H1 (cell line): Measurements from ENCODE around the gene NFAT5. TPM values are rescaled to one million over a fixed set of nuclear protein-coding genes. Genes with fewer than 3 reads are reported as not detected.

ENCODE experiments used
- CTCF ChIA-PET: fragments of 300-600 bp; sonication (Branson Sonifier 250); formaldehyde crosslinking; loops from one replicate; lab custom pipeline; 2021; ENCODE audit not compliant: partially characterized antibody; lab: Charles Lee
- POLR2A ChIA-PET: fragments of 300-600 bp; sonication (Branson Sonifier 250); formaldehyde crosslinking; loops from one replicate; lab custom pipeline; 2021; ENCODE audit warnings: inconsistent platforms; ENCODE audit not compliant: partially characterized antibody; lab: Charles Lee
- DNase-seq, 2 experiments: peaks; one replicate each; pipeline versions ENCODE4 v3.0.0 to v3.0.0-alpha.2; 2010 to 2022; ENCODE audit warnings: low spot score in 2 of 2, low read depth in 1 of 2, mixed read lengths in 1 of 2
- FAIRE-seq: peaks from 2 replicates; lab custom pipeline; 2011; peaks lifted over from hg19 to GRCh38; lab: Jason Lieb, UNC
- H2AFZ ChIP-seq: 2 replicates; pipeline ENCODE4 v1.8.1; 2012; ENCODE audit warnings: low read length, inconsistent platforms
- H2AK5ac ChIP-seq: 2 replicates; pipeline ENCODE4 v1.6.1; 2013; ENCODE audit warnings: low read depth, low read length
- H2BK120ac ChIP-seq: replicated peaks from 2 replicates; pipeline ENCODE3; 2013; ENCODE audit warnings: low read depth, low read length, inconsistent platforms
- H2BK12ac ChIP-seq: 2 replicates; pipeline ENCODE4 v1.6.1; 2013; ENCODE audit warnings: low read depth, low read length
- H2BK15ac ChIP-seq: 2 replicates; pipeline ENCODE4 v1.6.1; 2013; ENCODE audit warnings: low read length
- H2BK20ac ChIP-seq: 2 replicates; pipeline ENCODE4 v1.6.1; 2013; ENCODE audit warnings: low read length
- H2BK5ac ChIP-seq: 2 replicates; pipeline ENCODE4 v1.6.1; 2013; ENCODE audit warnings: low read depth, low read length
- H3K14ac ChIP-seq: 2 replicates; pipeline ENCODE4 v1.6.1; 2013; ENCODE audit warnings: inconsistent platforms; ENCODE audit not compliant: insufficient read length
- H3K18ac ChIP-seq: 2 replicates; pipeline ENCODE4 v1.6.1; 2013; ENCODE audit warnings: low read length; ENCODE audit errors: extremely low read depth
- H3K23ac ChIP-seq: 2 replicates; pipeline ENCODE4 v1.6.1; 2013; ENCODE audit warnings: inconsistent platforms; ENCODE audit not compliant: insufficient read length
- H3K23me2 ChIP-seq: 2 replicates; pipeline ENCODE4 v1.6.1; 2013; ENCODE audit warnings: low read depth, low read length
- H3K27ac ChIP-seq: 2 replicates; pipeline ENCODE4 v1.6.1; 2011; ENCODE audit warnings: low read depth, low read length, inconsistent platforms
- H3K27me3 ChIP-seq, 4 experiments: replicated peaks in 1 of 4; 1 replicate in 1 of 4; 2 replicates in 3 of 4; pipeline versions ENCODE4 v1.6.1 to v1.8.1; 2011 to 2013; ENCODE audit warnings: low read length in 3 of 4, mild to moderate bottlenecking in 3 of 4, inconsistent platforms in 2 of 4, mixed read lengths in 2 of 4, moderate library complexity in 1 of 4; ENCODE audit not compliant: control insufficient read depth in 3 of 4, insufficient read depth in 3 of 4; ENCODE audit errors: extremely low read depth in 1 of 4
- H3K36me3 ChIP-seq, 4 experiments: 2 replicates each; pipeline versions ENCODE4 v1.6.1 to v1.8.1; 2011 to 2013; ENCODE audit warnings: mild to moderate bottlenecking in 4 of 4, low read length in 3 of 4, moderate library complexity in 2 of 4, control low read depth in 1 of 4, inconsistent platforms in 1 of 4; ENCODE audit not compliant: insufficient read depth in 4 of 4, control insufficient read depth in 2 of 4
- H3K4ac ChIP-seq: replicated peaks from 2 replicates; pipeline ENCODE3; 2013; ENCODE audit warnings: low read length, low read depth, mixed read lengths, inconsistent platforms; ENCODE audit not compliant: insufficient read length
- H3K4me1 ChIP-seq, 4 experiments: replicated peaks in 1 of 4; 1 replicate in 1 of 4; 2 replicates in 3 of 4; pipeline versions ENCODE4 v1.6.1 to v1.8.1; 2011 to 2013; ENCODE audit warnings: low read length in 3 of 4, inconsistent platforms in 2 of 4, mixed read lengths in 1 of 4; ENCODE audit not compliant: insufficient read depth in 4 of 4, control insufficient read depth in 3 of 4
- H3K4me2 ChIP-seq, 2 experiments: 2 replicates each; pipeline versions ENCODE4 v1.6.1 to v1.8.1; 2011 to 2013; ENCODE audit warnings: low read depth in 2 of 2, low read length in 2 of 2, control low read depth in 1 of 2, inconsistent platforms in 1 of 2, mild to moderate bottlenecking in 1 of 2; ENCODE audit not compliant: insufficient read depth in 1 of 2
- H3K4me3 ChIP-seq, 4 experiments: fragments of 200-600, 300-600 bp in 1 of 4; sonication (generic), shearing (Covaris generic), sonication (Bioruptor Twin) in 1 of 4; 2 replicates each; pipeline versions ENCODE4 v1.5.1 to v1.8.1; 2011 to 2016; ENCODE audit warnings: low read length in 4 of 4, low read depth in 3 of 4, control low read depth in 2 of 4, inconsistent platforms in 2 of 4, mild to moderate bottlenecking in 2 of 4, mixed read lengths in 1 of 4, moderate library complexity in 1 of 4; ENCODE audit not compliant: insufficient read depth in 2 of 4; ENCODE audit errors: extremely low read depth in 1 of 4
- H3K56ac ChIP-seq: replicated peaks from 2 replicates; pipeline ENCODE3; 2013; ENCODE audit warnings: low read depth, mild to moderate bottlenecking, mixed read lengths, low read length, inconsistent platforms; ENCODE audit not compliant: insufficient read length
- H3K79me1 ChIP-seq: 2 replicates; pipeline ENCODE4 v1.6.1; 2013; ENCODE audit warnings: low read depth, low read length, control low read depth
- H3K79me2 ChIP-seq, 2 experiments: 2 replicates each; pipeline versions ENCODE4 v1.6.1 to v1.8.1; 2012 to 2013; ENCODE audit warnings: low read length in 2 of 2, mild to moderate bottlenecking in 2 of 2, inconsistent platforms in 1 of 2; ENCODE audit not compliant: insufficient read depth in 2 of 2, control insufficient read depth in 1 of 2
- H3K9ac ChIP-seq, 4 experiments: replicated peaks in 1 of 4; 1 replicate in 1 of 4; 2 replicates in 3 of 4; pipeline versions ENCODE4 v1.6.1 to v1.8.1; 2011 to 2013; ENCODE audit warnings: low read depth in 3 of 4, low read length in 3 of 4, control low read depth in 2 of 4, mild to moderate bottlenecking in 2 of 4, moderate library complexity in 2 of 4, inconsistent platforms in 1 of 4; ENCODE audit errors: extremely low read depth in 1 of 4
- H3K9me3 ChIP-seq, 2 experiments: 2 replicates each; pipeline versions ENCODE4 v1.6.1 to v1.8.1; 2012 to 2013; ENCODE audit warnings: mild to moderate bottlenecking in 2 of 2, moderate library complexity in 2 of 2, control low read depth in 1 of 2, inconsistent platforms in 1 of 2, low read depth in 1 of 2, low read length in 1 of 2, mixed read lengths in 1 of 2; ENCODE audit not compliant: insufficient read depth in 2 of 2
- H4K20me1 ChIP-seq, 2 experiments: replicated peaks in 1 of 2; 2 replicates each; pipeline versions ENCODE3 to v1.8.1; 2011 to 2013; ENCODE audit warnings: inconsistent platforms in 2 of 2, low read length in 2 of 2, mild to moderate bottlenecking in 1 of 2; ENCODE audit not compliant: insufficient read depth in 2 of 2, control insufficient read depth in 1 of 2
- H4K5ac ChIP-seq: 2 replicates; pipeline ENCODE4 v1.6.1; 2013; ENCODE audit warnings: low read length, low read depth, mixed read lengths, inconsistent platforms; ENCODE audit not compliant: insufficient read length
- H4K8ac ChIP-seq: 2 replicates; pipeline ENCODE4 v1.8.0; 2013; ENCODE audit warnings: mild to moderate bottlenecking, moderate library complexity, low read length, inconsistent platforms; ENCODE audit not compliant: insufficient read depth; ENCODE audit errors: extremely low read depth
- H4K91ac ChIP-seq: replicated peaks from 2 replicates; pipeline ENCODE3; 2013; ENCODE audit warnings: low read length, mixed read lengths, inconsistent platforms; ENCODE audit not compliant: insufficient read length
- WGBS, 2 experiments: shearing (Covaris generic) in 1 of 2; methylation state at CpG; one replicate each; pipeline versions ENCODE4 v1.1.6 to v1.1.7; 2013 to 2015; ENCODE audit warnings: low lambda C conversion rate in 2 of 2, mixed read lengths in 2 of 2, inconsistent platforms in 1 of 2, low coverage in 1 of 2, missing lambda C conversion rate in 1 of 2; ENCODE audit not compliant: insufficient replicate concordance in 2 of 2, insufficient coverage in 1 of 2, insufficient read length in 1 of 2; ENCODE audit errors: extremely low coverage in 1 of 2, missing lambda C conversion rate in 1 of 2; 5-methylcytosine and 5-hydroxymethylcytosine counted together
- polyA plus RNA-seq, 7 experiments: library from polyadenylated mRNA; depleted of rRNA in 3 of 7; stranded (reverse) in 5 of 7; unstranded in 2 of 7; fragments of >200 nt in 5 of 7; fragments of 200-250 nt in 2 of 7; gene quantifications; 1 replicate in 5 of 7; 2 replicates in 1 of 7; 4 replicates in 1 of 7; pipeline versions ENCODE4 v1.2.1 to v1.2.3, GENCODE V29; 2011 to 2013; ENCODE audit warnings: missing spikeins in 2 of 7, mixed read lengths in 2 of 7
- total RNA-seq: library from RNA; stranded (reverse); fragmentation: NEBNext Ultra II Directional; extraction: Animal tissue kit (Norgen Biotek cat#: 25700); gene quantifications from 2 replicates; pipeline ENCODE4 v1.2.1, GENCODE V29; 2021

NFAT5 gene
- total and polyA plus RNA-seq, 2 of the 8 experiments (the other 6 are each of a cell fraction or from before 2014, with no cell fraction given) = 8.9 to 29.0 TPM

GRCh38 chr16:69706975-69707340, 141.2 kb downstream of the NFAT5 start:
- H3K9me3 ChIP-seq = no peaks in the 10 kb centered on the region
- no peak overlapping the region for H2BK120ac ChIP-seq
- H3K9ac ChIP-seq = no peak overlapping the region
- 100% methylated on average over 1 of the region's 2 CpGs; no CpG with 5 or more reads in 1 of the 2 experiments for WGBS, 2 experiments
- no peak overlapping the region for H3K4me3 ChIP-seq
- no peak overlapping the region for H3K18ac ChIP-seq
- CTCF ChIA-PET = interaction anchor here (0.9 to 7.5 kb wide), 5 partner anchors 17 to 92 kb away, joined by 3 to 88 read pairs (median 5); partner anchors contain the start of genes NOB1 and NQO1
- no peak overlapping the region for H2AK5ac ChIP-seq
- POLR2A ChIA-PET = interaction anchor here (2.8 kb wide), 1 partner anchor 19 kb away, joined by 11 read pairs; the partner anchor contains the start of gene NQO1
- no peak overlapping the region for H2BK5ac ChIP-seq
- no peak overlapping the region for H3K4ac ChIP-seq
- H3K4me1 ChIP-seq = no peaks in the 10 kb centered on the region
- H2BK20ac ChIP-seq = no peak overlapping the region
- no peak overlapping the region for H2BK12ac ChIP-seq
- no peaks in the 10 kb centered on the region for H4K20me1 ChIP-seq
- H2BK15ac ChIP-seq = no peak overlapping the region
- H4K8ac ChIP-seq = no peak overlapping the region
- no peaks in the 10 kb centered on the region for H3K27me3 ChIP-seq
- H3K79me2 ChIP-seq = no peaks in the 10 kb centered on the region
- DNase-seq = peak in 1 of 2 experiments; percentile 13
- no peaks in the 10 kb centered on the region; the same call in 1 of the 2 replicates for H3K23me2 ChIP-seq
- no peak overlapping the region for H3K23ac ChIP-seq
- no peak overlapping the region for H3K14ac ChIP-seq
- H2AFZ ChIP-seq = no peak overlapping the region
- H3K36me3 ChIP-seq = peaks cover 0 to 3% (median under 1%) of the 10 kb centered on the region in 4 experiments; a peak in 2 of 8 replicates
- H3K56ac ChIP-seq = no peak overlapping the region
- H3K27ac ChIP-seq = no peak overlapping the region
- H3K4me2 ChIP-seq = no peak overlapping the region
- no peak for FAIRE-seq
- no peak overlapping the region for H4K91ac ChIP-seq
- H3K79me1 ChIP-seq = no peaks in the 10 kb centered on the region
- no peak overlapping the region for H4K5ac ChIP-seq
